SK-N-MC (cell line): ENCODE data around the gene HSD17B1.

Source experiments
- EZH2 ChIP-seq: fragments of 200-600 bp; sonication (generic); IDR thresholded peaks from one replicate; pipeline ENCODE4 v1.6.1; 2017; ENCODE audit warnings: antibody characterized with exemption
- POLR2AphosphoS5 ChIP-seq: IDR thresholded peaks from 2 replicates; pipeline ENCODE4 v1.6.1; 2012; ENCODE audit warnings: mild to moderate bottlenecking, low read depth, low read length, borderline replicate concordance

GRCh38 chr17:42598905-42599304, 46.2 kb downstream of the HSD17B1 start:
- no peak for TF ChIP-seq EZH2
- no peak for TF ChIP-seq POLR2AphosphoS5
